HepG2 (cell line): ENCODE results near the gene ZNRD2. TPM values are rescaled to one million over a fixed set of nuclear protein-coding genes. Genes with fewer than 3 reads are reported as not detected.

Experiments
- ATAC-seq: fragments of 200-7000 bp; cut with Tn5 transposase; 3 replicates; pipeline ENCODE4 v1.9.1; 2020; ENCODE audit warnings: mild to moderate bottlenecking, moderate library complexity
- BruUV-seq: library from RNA; stranded (reverse); fragments of 400-500 nt; replicated peaks from 2 replicates; lab custom pipeline; 2021; lab: Mats Ljungman, UMichigan
- CTCF ChIA-PET: fragments of 300-600 bp; formaldehyde crosslinking; extraction: SDS; loops from one replicate; lab custom pipeline; 2021; ENCODE audit warnings: low total read pairs, inconsistent platforms, low intra/inter-chr PET ratio; lab: Yijun Ruan, JAX
- POLR2A ChIA-PET: fragments of 350-600 bp; sonication (Branson Sonifier 250); formaldehyde crosslinking; loops from one replicate; lab custom pipeline; 2020; ENCODE audit warnings: antibody characterized with exemption, inconsistent platforms; lab: Yijun Ruan, JAX
- DNase-seq: peaks from one replicate; pipeline ENCODE4 v3.0.0-alpha.2; 2015; ENCODE audit warnings: low spot score
- FAIRE-seq: peaks from 3 replicates; lab custom pipeline; 2011; peaks lifted over from hg19 to GRCh38; lab: Jason Lieb, UNC
- H2AFZ ChIP-seq: one replicate; pipeline ENCODE4 v1.6.1; 2011; ENCODE audit warnings: low read length, inconsistent platforms
- H3K27ac ChIP-seq: fragments of 300-600 bp; 3 replicates; pipeline ENCODE4 v1.8.0; 2011; ENCODE audit warnings: mixed run types, mild to moderate bottlenecking, mixed read lengths, low read length, inconsistent platforms; ENCODE audit not compliant: insufficient read depth; ENCODE audit errors: extremely low read length
- H3K27me3 ChIP-seq, 2 experiments: fragments of 200-600 bp in 1 of 2; 2 replicates in 1 of 2; 3 replicates in 1 of 2; pipeline versions ENCODE4 v1.6.0 to v1.8.0; 2011; ENCODE audit warnings: low read length in 2 of 2, mild to moderate bottlenecking in 2 of 2, moderate library complexity in 2 of 2, inconsistent platforms in 1 of 2; ENCODE audit not compliant: insufficient read depth in 2 of 2, control insufficient read depth in 1 of 2
- H3K36me3 ChIP-seq, 2 experiments: fragments of 200-600 bp in 1 of 2; replicated peaks in 1 of 2; 2 replicates in 1 of 2; 3 replicates in 1 of 2; pipeline versions ENCODE4 v1.5.1 to v1.8.0; 2011; ENCODE audit warnings: low read length in 2 of 2, inconsistent platforms in 1 of 2; ENCODE audit not compliant: insufficient read depth in 2 of 2, control insufficient read depth in 1 of 2
- H3K4me1 ChIP-seq: 2 replicates; pipeline ENCODE4 v1.5.1; 2012; ENCODE audit warnings: low read length, inconsistent platforms; ENCODE audit not compliant: insufficient read depth
- H3K4me2 ChIP-seq: 2 replicates; pipeline ENCODE4 v1.6.0; 2011; ENCODE audit warnings: low read depth, low read length, inconsistent platforms
- H3K4me3 ChIP-seq, 3 experiments: fragments of 200-600 bp in 1 of 3; sonication (generic), shearing (Covaris generic) in 1 of 3; replicated peaks in 1 of 3; 2 replicates each; pipeline ENCODE4 v1.5.1; 2011 to 2016; ENCODE audit warnings: low read length in 3 of 3, inconsistent platforms in 2 of 3, low read depth in 2 of 3, mild to moderate bottlenecking in 2 of 3, control low read depth in 1 of 3, mixed read lengths in 1 of 3; ENCODE audit not compliant: insufficient read depth in 1 of 3
- H3K79me2 ChIP-seq: one replicate; pipeline ENCODE4 v1.6.1; 2011; ENCODE audit warnings: low read length, inconsistent platforms; ENCODE audit not compliant: insufficient read depth
- H3K9ac ChIP-seq: 2 replicates; pipeline ENCODE4 v1.6.0; 2011; ENCODE audit warnings: mild to moderate bottlenecking, low read depth, low read length, inconsistent platforms; ENCODE audit not compliant: insufficient read depth
- H3K9me3 ChIP-seq: 2 replicates; pipeline ENCODE4 v1.5.1; 2012; ENCODE audit warnings: mild to moderate bottlenecking, low read length
- H4K20me1 ChIP-seq: 2 replicates; pipeline ENCODE4 v1.6.0; 2011; ENCODE audit warnings: inconsistent platforms, mild to moderate bottlenecking, low read length, moderate library complexity; ENCODE audit not compliant: insufficient read depth
- CEBPZ ChIP-seq: IDR thresholded peaks from 2 replicates; pipeline ENCODE4 v1.6.1; 2012; ENCODE audit warnings: low read length, improper control_type of control experiment
- GATA4 ChIP-seq: sonication (generic); IDR thresholded peaks from 2 replicates; pipeline ENCODE4 v1.6.1; 2016; ENCODE audit warnings: antibody characterized with exemption, low read depth, borderline replicate concordance
- NCOA5 ChIP-seq: sonication (generic); formaldehyde crosslinking; IDR thresholded peaks from 2 replicates; pipeline ENCODE4 v1.4.0; 2020; ENCODE audit warnings: missing genetic modification reagents
- NFKBIZ ChIP-seq: IDR thresholded peaks from 2 replicates; pipeline ENCODE4 v1.6.1; 2018; ENCODE audit warnings: missing genetic modification reagents, missing compliant biosample characterization
- SRSF1 ChIP-seq: fragments of 200-400 bp; formaldehyde crosslinking; optimal IDR thresholded peaks from 2 replicates; pipeline ENCODE3; 2017; ENCODE audit warnings: mild to moderate bottlenecking, low read depth, low read length, moderate library complexity
- YY1 ChIP-seq: IDR thresholded peaks from 2 replicates; pipeline ENCODE4 v1.6.1; 2011; ENCODE audit warnings: low read length, low read depth, moderate library complexity, mild to moderate bottlenecking; ENCODE audit not compliant: insufficient read depth, insufficient replicate concordance
- ZC3H4 ChIP-seq: sonication (generic); formaldehyde crosslinking; IDR thresholded peaks from 2 replicates; pipeline ENCODE4 v1.4.0; 2020; ENCODE audit warnings: missing genetic modification reagents, borderline replicate concordance
- ZFX ChIP-seq: sonication (generic); formaldehyde crosslinking; IDR thresholded peaks from 2 replicates; pipeline ENCODE4 v1.4.0; 2020; ENCODE audit warnings: mild to moderate bottlenecking, low read depth, missing genetic modification reagents, moderate library complexity
- ZNF280B ChIP-seq: sonication (generic); formaldehyde crosslinking; IDR thresholded peaks from 2 replicates; pipeline ENCODE4 v1.5.0; 2020; ENCODE audit warnings: missing genetic modification reagents, mild to moderate bottlenecking, borderline replicate concordance
- ZNF296 ChIP-seq: sonication (generic); formaldehyde crosslinking; conservative IDR thresholded peaks from 2 replicates; pipeline ENCODE4 v1.5.0; 2020; ENCODE audit warnings: mild to moderate bottlenecking, missing genetic modification reagents
- ZNF33B ChIP-seq: sonication (generic); formaldehyde crosslinking; IDR thresholded peaks from 2 replicates; pipeline ENCODE4 v1.5.1; 2020; ENCODE audit warnings: mild to moderate bottlenecking, missing genetic modification reagents
- ZNF414 ChIP-seq: sonication (generic); formaldehyde crosslinking; IDR thresholded peaks from 2 replicates; pipeline ENCODE4 v1.5.0; 2020; ENCODE audit warnings: missing genetic modification reagents
- ZNF547 ChIP-seq: sonication (generic); formaldehyde crosslinking; IDR thresholded peaks from 2 replicates; pipeline ENCODE4 v1.5.1; 2020; ENCODE audit warnings: mild to moderate bottlenecking, missing genetic modification reagents
- ZNF672 ChIP-seq: sonication (generic); formaldehyde crosslinking; IDR thresholded peaks from 2 replicates; pipeline ENCODE4 v1.8.1; 2022; ENCODE audit warnings: missing genetic modification reagents
- ZNF782 ChIP-seq: sonication (generic); formaldehyde crosslinking; IDR thresholded peaks from 2 replicates; pipeline ENCODE4 v1.4.0; 2020; ENCODE audit warnings: missing genetic modification reagents, mild to moderate bottlenecking, borderline replicate concordance
- WGBS: methylation state at CpG from one replicate; pipeline ENCODE4 v1.1.6; 2017; ENCODE audit warnings: low lambda C conversion rate; 5-methylcytosine and 5-hydroxymethylcytosine counted together
- in situ Hi-C: cut with HindIII; loops from 2 replicates; pipeline ENCODE4 v1.10.0; 2017; ENCODE audit warnings: low pct_unique_long_range_greater_than_20kb; ENCODE audit not compliant: extremely low pct_ligation_motif_present
- intact Hi-C: fragments of 100-400 bp; cut with micrococcal nuclease; formaldehyde crosslinking; loops from one replicate; pipeline ENCODE4 v1.10.0; 2022; ENCODE audit not compliant: unreplicated experiment
- polyA plus RNA-seq, 8 experiments: library from polyadenylated mRNA; depleted of rRNA in 3 of 8; stranded (reverse) in 7 of 8; unstranded in 1 of 8; fragments of >200 nt; fragmentation: Illumina TruSeq in 4 of 8; extraction: Trizol in 4 of 8; gene quantifications; 2 replicates each; pipeline versions ENCODE4 v1.2.1 to v1.2.3, GENCODE V29; 2011 to 2016; ENCODE audit warnings: low read depth in 4 of 8, missing spikeins in 1 of 8, mixed read lengths in 1 of 8; ENCODE audit not compliant: insufficient read depth in 1 of 8
- total RNA-seq, 5 experiments: library from RNA; depleted of rRNA; stranded (reverse); fragments of >200 nt; fragmentation: Illumina TruSeq; extraction: Trizol; gene quantifications; 2 replicates each; pipeline ENCODE4 v1.2.3, GENCODE V29; 2016; ENCODE audit warnings: low read depth in 1 of 5

ZNRD2 gene
- total and polyA plus RNA-seq, 2 of the 13 experiments (the other 11 are each of a cell fraction or from before 2014, with no cell fraction given), result 29.2 to 34.0 TPM

GRCh38 chr11:65524741-65525545, 45.3 kb upstream of the ZNRD2 start, which contains the start of gene SCYL1:
Gene SCYL1 (plus strand): TSS chr11:65525083. CDS start chr11:65525154, 71 bp downstream.
- no peak for DNase-seq
- CTCF ChIA-PET, result no interaction called here
- TF ChIP-seq ZNF782 (CRISPR knock-in tag) (no peak), ZNF547 (CRISPR knock-in tag) (peak; percentile 76; the same call in 1 of the 2 replicates), ZC3H4 (CRISPR knock-in tag) (no peak; the same call in 1 of the 2 replicates), ZNF672 (CRISPR knock-in tag) (no peak), CEBPZ (no peak), NCOA5 (no peak), ZNF414 (CRISPR knock-in tag) (0 out of 2 replicates have a peak, but pooled peaks have one; percentile 24), ZNF33B (CRISPR knock-in tag) (0 out of 2 replicates have a peak, but pooled peaks have one; percentile 54), ZFX (CRISPR knock-in tag) (peak; percentile 96), YY1 (peak; percentile 32), SRSF1 (no peak), NFKBIZ (CRISPR knock-in tag) (peak; percentile 20; the same call in 1 of the 2 replicates), ZNF296 (CRISPR knock-in tag) (0 out of 2 replicates have a peak, but pooled peaks have one; percentile 56), ZNF280B (0 out of 2 replicates have a peak, but pooled peaks have one; percentile 29), GATA4 (0 out of 2 replicates have a peak, but pooled peaks have one; percentile 41)

More at GRCh38 chr11:65524741-65525545, 45.3 kb upstream of the ZNRD2 start, which contains the start of gene SCYL1:
- 0 out of 2 replicates have a peak, but pooled peaks cover 3% of the 10 kb centered on the region for H4K20me1 ChIP-seq
- WGBS, result 3% methylated on average over 30 of the region's 82 CpGs
- H3K4me1 ChIP-seq, result peaks cover 72% of the 10 kb centered on the region
- intact Hi-C loops (no loop called here), in situ Hi-C loops (no loop called here)
- ATAC-seq (peak; percentile 25), FAIRE-seq (no peak)
- H3K9ac ChIP-seq, result peak within 1 kb of the TSS; percentile 94
- peak within 1 kb of the TSS; percentile 96 for H3K4me2 ChIP-seq
- no peaks in the 10 kb centered on the region for H3K9me3 ChIP-seq
- BruUV-seq, result no TSS peak
- peak within 1 kb of the TSS; percentile 93 to 97 (median 96) for H3K4me3 ChIP-seq
- peaks cover 0 to 1% of the 10 kb centered on the region in 2 experiments; a peak in 3 of 5 replicates for H3K36me3 ChIP-seq
- peak within 1 kb of the TSS; percentile 86 for H3K27ac ChIP-seq
- POLR2A ChIA-PET, result interaction anchor here (0.6 to 4.4 kb wide), 22 partner anchors 11 to 344 kb away, joined by 3 to 35 read pairs (median 5); partner anchors contain the start of genes CAPN1, MALAT1, NEAT1 and PCNX3
- H3K27me3 ChIP-seq, result no peaks in the 10 kb centered on the region; a peak in 1 of 5 replicates
- peaks cover 17% of the 10 kb centered on the region for H3K79me2 ChIP-seq
- H2AFZ ChIP-seq, result no peak within 1 kb of the TSS
